Left ventricle myocardium inferior (tissue), 1 donor: ENCODE results near the gene TCN1. TPM values are rescaled to one million over a fixed set of nuclear protein-coding genes. Genes with fewer than 3 reads are reported as not detected.
"Not testable (repeated sequence)": the region's sequence is repeated elsewhere in the genome, so short reads cannot be mapped to it uniquely, and the experiment has no call there.

Experiments used
- DNase-seq: peaks from one replicate; pipeline ENCODE4 v3.0.0-alpha.2; 2020
- H3K27ac ChIP-seq: fragments of 200-600 bp; replicated peaks from 2 replicates; pipeline ENCODE4 v1.8.0; 2021
- H3K27me3 ChIP-seq: fragments of 200-600 bp; 2 replicates; pipeline ENCODE4 v1.8.0; 2021; ENCODE audit warnings: low read depth
- H3K36me3 ChIP-seq: fragments of 200-600 bp; 2 replicates; pipeline ENCODE4 v1.8.0; 2021
- H3K4me1 ChIP-seq: fragments of 200-600 bp; 2 replicates; pipeline ENCODE4 v1.8.0; 2021
- H3K4me3 ChIP-seq: fragments of 200-600 bp; 2 replicates; pipeline ENCODE4 v1.8.0; 2021; ENCODE audit warnings: mild to moderate bottlenecking, moderate library complexity
- H3K9me3 ChIP-seq: fragments of 200-600 bp; replicated peaks from 2 replicates; pipeline ENCODE4 v1.8.0; 2021
- CTCF ChIP-seq: fragments of 200-600 bp; IDR thresholded peaks from 2 replicates; pipeline ENCODE4 v1.8.0; 2021; ENCODE audit warnings: antibody characterized with exemption, mild to moderate bottlenecking, borderline replicate concordance
- intact Hi-C: fragments of 100-400 bp; cut with micrococcal nuclease; formaldehyde crosslinking; loops from one replicate; pipeline ENCODE4 v1.11.0; 2022
- total RNA-seq: library from RNA; stranded (reverse); fragmentation: NEBNext Ultra II Directional; extraction: Animal tissue kit (Norgen Biotek cat#: 25700); gene quantifications from one replicate; pipeline ENCODE4 v1.2.1, GENCODE V29; 2021
- donor health status: DM: no; HTN: yes; CAD: no; lungs with severe emphysema.

Gene TCN1
- total RNA-seq, 1 donor from 2014 or later, result not detected

GRCh38 chr11:59857439-59858434 is 8.6 kb downstream of the TCN1 start:
- H3K27ac ChIP-seq, result no peak overlapping the region
- TF ChIP-seq CTCF, result no peak
- H3K4me1 ChIP-seq, result no peaks in the 10 kb centered on the region
- no peaks in the 10 kb centered on the region for H3K36me3 ChIP-seq
- no peaks in the 10 kb centered on the region for H3K9me3 ChIP-seq
- no peaks in the 10 kb centered on the region for H3K27me3 ChIP-seq
- DNase-seq, result no peak
- H3K4me3 ChIP-seq, result no peak overlapping the region
- intact Hi-C loops, result no loop called here

- intact Hi-C loops, result no loop called here
- no peaks in the 10 kb centered on the region for H3K27me3 ChIP-seq
- H3K36me3 ChIP-seq, result no peaks in the 10 kb centered on the region
- TF ChIP-seq CTCF, result no peak
- no peak for DNase-seq
- H3K4me1 ChIP-seq, result no peaks in the 10 kb centered on the region
- no peak overlapping the region for H3K4me3 ChIP-seq
- H3K9me3 ChIP-seq, result no peaks in the 10 kb centered on the region
- H3K27ac ChIP-seq, result no peak overlapping the region
These were observed 11.4 kb downstream of the TCN1 start for GRCh38 chr11:59854871-59855270.

- H3K4me3 ChIP-seq, DNase-seq, H3K27me3 ChIP-seq, intact Hi-C loops, H3K4me1 ChIP-seq, H3K27ac ChIP-seq, H3K36me3 ChIP-seq, H3K9me3 ChIP-seq: not testable (repeated sequence)
These were observed 14.9 kb downstream of the TCN1 start for GRCh38 chr11:59851416-59851815.

GRCh38 chr11:59849551-59849950 is 16.7 kb downstream of the TCN1 start:
- H3K27me3 ChIP-seq, H3K4me3 ChIP-seq, intact Hi-C loops, H3K36me3 ChIP-seq, H3K4me1 ChIP-seq, DNase-seq, H3K9me3 ChIP-seq, H3K27ac ChIP-seq: not testable (repeated sequence)

- H3K36me3 ChIP-seq, result no peaks in the 10 kb centered on the region
- no peaks in the 10 kb centered on the region for H3K27me3 ChIP-seq
- H3K27ac ChIP-seq, result no peak overlapping the region
- DNase-seq, result no peak
- no peak for TF ChIP-seq CTCF
- no peak overlapping the region for H3K4me3 ChIP-seq
- intact Hi-C loops, result no loop called here
- H3K9me3 ChIP-seq, result no peaks in the 10 kb centered on the region
- no peaks in the 10 kb centered on the region for H3K4me1 ChIP-seq
These were observed 17.2 kb downstream of the TCN1 start for GRCh38 chr11:59849129-59849528.

- H3K27me3 ChIP-seq, intact Hi-C loops, DNase-seq, H3K9me3 ChIP-seq, H3K36me3 ChIP-seq, H3K4me1 ChIP-seq, H3K27ac ChIP-seq, H3K4me3 ChIP-seq: not testable (repeated sequence)
These were observed 17.8 kb downstream of the TCN1 start for GRCh38 chr11:59848439-59848838.

- Histone ChIP-seq H3K27me3 (no peaks in the 10 kb centered on the region), H3K9me3 (no peaks in the 10 kb centered on the region), H3K27ac (no peak overlapping the region), H3K36me3 (no peaks in the 10 kb centered on the region), H3K4me1 (no peaks in the 10 kb centered on the region), H3K4me3 (no peak overlapping the region)
- no peak for TF ChIP-seq CTCF
- no peak for DNase-seq
- intact Hi-C loops, result no loop called here
These were observed 18.7 kb downstream of the TCN1 start for GRCh38 chr11:59847626-59848025.
